HG03432 (cell line): Measurements from ENCODE around the gene LIME1.

ENCODE experiments used
- ATAC-seq: cut with Tn5 transposase; IDR thresholded peaks from one replicate; pipeline ENCODE4 v1.9.1; 2021; ENCODE audit warnings: mild to moderate bottlenecking, moderate library complexity; ENCODE audit not compliant: unreplicated experiment

The LIME1 gene

DNA sequence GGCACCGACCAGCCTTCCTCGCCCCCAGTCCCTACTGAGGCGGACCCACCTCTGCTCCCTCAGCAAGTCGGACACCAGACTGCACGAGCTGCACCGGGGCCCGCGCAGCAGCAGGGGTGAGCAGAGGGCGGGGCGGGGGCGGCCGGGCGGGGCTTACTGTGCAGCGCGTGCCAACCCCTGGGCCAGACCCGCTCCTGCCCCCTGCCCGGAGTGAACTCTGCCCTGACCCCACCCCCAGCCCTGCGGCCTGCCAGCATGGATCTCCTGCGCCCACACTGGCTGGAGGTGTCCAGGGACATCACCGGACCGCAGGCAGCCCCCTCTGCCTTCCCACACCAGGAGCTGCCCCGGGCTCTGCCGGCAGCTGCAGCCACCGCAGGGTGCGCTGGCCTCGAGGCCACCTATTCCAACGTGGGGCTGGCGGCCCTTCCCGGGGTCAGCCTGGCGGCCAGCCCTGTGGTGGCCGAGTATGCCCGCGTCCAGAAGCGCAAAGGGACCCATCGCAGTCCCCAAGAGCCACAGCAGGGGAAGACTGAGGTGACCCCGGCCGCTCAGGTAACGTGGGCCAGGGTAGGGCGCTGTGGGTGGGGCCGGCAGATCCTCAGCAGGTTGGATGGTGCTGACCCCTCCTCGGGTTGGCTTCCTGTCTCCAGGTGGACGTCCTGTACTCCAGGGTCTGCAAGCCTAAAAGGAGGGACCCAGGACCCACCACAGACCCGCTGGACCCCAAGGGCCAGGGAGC lies 1.7 kb downstream of the LIME1 start:
- ATAC-seq = no peak

DNA sequence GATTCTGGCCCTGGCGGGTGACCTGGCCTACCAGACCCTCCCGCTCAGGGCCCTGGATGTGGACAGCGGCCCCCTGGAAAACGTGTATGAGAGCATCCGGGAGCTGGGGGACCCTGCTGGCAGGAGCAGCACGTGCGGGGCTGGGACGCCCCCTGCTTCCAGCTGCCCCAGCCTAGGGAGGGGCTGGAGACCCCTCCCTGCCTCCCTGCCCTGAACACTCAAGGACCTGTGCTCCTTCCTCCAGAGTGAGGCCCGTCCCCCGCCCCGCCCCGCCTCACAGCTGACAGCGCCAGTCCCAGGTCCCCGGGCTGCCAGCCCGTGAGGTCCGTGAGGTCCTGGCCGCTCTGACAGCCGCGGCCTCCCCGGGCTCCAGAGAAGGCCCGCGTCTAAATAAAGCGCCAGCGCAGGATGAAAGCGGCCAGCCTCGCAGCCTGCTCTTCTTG lies 2.2 kb downstream of the LIME1 start:
- ATAC-seq = no peak

DNA sequence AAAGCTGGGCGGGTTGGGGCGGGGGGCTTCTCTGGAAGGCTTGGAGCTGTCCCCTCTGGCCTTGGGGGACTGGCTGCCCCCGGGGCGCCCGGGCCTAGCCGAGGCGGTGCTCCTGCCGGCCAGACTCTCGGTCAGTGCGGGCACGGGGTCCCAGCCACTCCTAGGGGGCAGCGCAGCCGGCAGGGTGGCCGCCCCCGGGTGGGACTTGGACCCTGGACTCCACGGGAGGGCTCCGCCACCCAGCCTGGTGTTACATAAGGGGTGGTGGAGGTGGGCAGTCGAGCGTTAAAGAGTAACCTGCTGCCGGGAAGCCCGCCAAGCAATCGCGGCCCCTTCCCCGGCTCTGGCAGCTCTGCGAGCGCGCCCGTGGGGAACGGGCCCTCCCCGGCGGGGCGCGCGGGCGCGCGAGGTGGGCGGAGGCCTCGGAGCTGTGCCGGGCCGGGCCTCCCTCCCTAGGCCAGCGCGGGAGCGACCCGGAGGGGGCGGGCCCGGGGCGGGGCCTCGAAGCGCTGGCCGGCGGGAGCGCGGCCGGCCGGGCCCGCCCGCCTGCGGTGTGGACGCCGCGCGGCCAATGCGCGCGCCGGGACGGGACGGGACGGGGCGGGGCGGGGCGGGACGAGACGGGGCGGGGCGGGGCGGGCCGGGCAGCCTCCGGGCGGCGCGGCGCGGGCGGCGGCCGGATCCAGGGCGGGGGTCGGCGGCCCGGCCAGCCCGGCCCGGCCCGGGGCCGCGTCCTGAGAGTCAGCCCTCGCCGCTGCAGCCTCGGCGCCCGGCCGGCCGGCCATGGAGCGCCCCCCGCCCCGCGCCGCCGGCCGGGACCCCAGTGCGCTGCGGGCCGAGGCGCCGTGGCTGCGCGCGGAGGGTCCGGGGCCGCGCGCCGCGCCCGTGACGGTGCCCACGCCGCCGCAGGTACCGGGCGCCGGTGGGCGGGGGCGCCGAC lies 2.9 kb downstream of the LIME1 start, which contains the start of gene SLC2A4RG:
Gene SLC2A4RG (plus strand): TSS at position 647 of the 940 bp plus-strand sequence. CDS start 137 bp downstream, at position 784.
- ATAC-seq = peak; percentile 53

DNA sequence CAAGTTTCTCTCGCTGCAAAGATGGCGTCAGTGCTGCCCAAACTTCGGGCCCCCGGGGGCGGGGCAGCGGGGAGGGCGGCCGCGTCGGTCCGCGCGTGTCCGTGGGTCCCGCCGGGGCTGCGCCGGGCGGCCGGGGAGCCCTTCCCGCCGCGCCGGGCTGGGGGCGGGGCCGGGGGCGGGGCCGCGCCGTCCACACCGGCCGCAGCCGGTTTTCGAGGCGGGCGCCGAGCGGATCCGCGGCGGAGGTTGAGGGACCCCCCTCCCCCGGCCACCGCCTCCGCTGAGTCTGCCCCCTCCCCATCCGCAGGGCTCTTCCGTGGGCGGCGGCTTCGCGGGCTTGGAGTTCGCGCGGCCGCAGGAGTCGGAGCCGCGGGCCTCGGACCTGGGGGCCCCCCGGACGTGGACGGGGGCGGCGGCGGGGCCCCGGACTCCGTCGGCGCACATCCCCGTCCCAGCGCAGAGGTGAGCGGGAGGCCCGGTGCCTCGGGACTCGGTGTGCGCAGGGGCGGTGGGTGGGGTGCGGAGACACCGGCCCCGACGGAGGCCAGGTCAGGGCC lies 3.7 kb downstream of the LIME1 start:
- ATAC-seq = peak; percentile 20

DNA sequence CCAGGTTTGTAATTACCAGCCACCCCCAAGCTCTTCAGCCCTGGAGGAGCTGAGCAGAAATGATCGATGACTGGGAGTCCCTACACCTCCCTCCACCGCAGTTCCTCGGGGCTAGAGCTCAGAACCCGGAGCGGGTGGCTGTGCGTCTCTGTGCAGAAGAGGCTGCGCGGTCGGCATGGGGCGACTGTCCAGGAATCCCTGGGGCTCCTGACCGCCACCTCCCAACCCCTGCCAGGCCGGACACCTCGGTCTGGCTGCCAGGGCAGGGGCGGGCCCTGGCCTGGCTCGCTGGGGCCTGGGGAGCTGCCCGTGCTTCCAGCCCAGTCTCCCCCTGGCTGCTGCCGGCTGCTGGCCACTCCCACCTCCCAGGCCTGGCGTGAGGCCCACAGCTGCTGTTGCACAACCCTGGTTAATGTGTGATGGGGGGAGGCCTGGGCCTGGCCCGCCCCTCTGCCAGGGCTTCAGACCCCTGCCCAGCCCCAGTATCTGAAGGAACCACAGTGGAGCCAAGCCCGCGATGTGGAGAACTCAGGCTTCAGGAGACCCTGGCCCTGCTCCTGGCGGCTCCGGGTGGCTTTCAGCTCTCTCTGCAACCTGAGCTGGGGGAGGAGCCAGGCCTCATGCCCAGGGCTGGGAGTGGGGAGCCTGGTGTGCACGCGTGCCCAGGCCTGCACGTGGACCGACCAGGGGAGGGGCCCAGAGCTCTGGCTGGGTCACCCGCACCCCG lies 4.3 kb downstream of the LIME1 start:
- no peak for ATAC-seq

DNA sequence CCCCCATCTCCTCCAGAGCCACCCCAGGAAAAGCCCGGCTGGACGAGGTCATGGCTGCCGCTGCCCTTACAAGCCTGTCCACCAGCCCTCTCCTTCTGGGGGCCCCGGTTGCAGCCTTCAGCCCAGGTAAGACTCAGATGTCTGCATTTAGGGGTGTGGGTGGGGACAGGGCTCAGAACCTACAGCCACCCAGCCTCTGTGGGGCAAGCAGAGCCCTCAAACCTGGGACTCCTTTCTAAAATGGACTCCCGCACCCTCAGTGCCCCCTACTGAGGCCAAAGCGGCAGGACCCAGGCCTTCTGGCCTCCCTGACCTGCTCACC lies 4.9 kb downstream of the LIME1 start:
- ATAC-seq = no peak

DNA sequence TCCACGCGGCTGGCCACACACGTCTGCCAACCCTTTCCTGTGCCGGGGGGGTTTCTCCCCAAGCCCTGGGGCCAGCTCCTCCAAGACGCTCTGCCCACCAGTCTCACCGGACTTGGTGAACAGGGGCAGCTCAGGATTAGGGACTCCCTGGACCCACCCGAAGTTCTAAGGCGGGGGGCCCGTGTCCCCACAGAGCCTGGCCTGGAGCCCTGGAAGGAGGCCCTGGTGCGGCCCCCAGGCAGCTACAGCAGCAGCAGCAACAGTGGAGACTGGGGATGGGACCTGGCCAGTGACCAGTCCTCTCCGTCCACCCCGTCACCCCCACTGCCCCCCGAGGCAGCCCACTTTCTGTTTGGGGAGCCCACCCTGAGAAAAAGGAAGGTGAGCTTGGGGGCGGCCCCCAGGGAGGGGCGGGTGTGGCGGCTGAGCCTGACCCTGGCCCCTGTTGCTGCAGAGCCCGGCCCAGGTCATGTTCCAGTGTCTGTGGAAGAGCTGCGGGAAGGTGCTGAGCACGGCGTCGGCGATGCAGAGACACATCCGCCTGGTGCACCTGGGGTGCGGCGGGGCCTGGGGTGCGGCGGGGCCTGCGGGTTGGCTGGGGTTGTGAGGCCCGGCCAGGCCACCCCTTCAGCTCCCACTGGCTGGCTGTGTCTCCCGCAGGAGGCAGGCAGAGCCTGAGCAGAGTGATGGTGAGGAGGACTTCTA lies 5.4 kb downstream of the LIME1 start:
- no peak for ATAC-seq

DNA sequence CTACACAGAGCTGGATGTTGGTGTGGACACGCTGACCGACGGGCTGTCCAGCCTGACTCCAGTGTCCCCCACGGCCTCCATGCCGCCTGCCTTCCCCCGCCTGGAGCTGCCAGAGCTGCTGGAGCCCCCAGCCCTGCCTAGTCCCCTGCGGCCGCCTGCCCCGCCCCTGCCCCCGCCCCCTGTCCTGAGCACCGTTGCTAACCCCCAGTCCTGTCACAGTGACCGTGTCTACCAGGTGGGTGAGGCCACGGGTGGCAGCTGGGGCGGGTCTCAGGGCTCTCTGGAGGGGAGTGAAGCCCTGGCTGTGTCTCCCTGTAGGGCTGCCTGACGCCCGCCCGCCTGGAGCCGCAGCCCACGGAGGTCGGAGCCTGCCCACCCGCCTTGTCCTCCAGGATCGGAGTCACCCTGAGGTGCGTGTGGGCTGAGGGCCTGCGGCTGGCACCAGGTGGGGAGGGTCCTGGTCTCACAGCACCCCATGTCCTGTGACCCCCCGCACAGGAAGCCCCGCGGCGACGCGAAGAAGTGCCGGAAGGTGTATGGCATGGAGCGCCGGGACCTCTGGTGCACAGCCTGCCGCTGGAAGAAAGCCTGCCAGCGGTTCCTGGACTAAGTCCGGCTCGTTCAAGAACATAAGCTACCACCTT lies 6.0 kb downstream of the LIME1 start:
- ATAC-seq = no peak

DNA sequence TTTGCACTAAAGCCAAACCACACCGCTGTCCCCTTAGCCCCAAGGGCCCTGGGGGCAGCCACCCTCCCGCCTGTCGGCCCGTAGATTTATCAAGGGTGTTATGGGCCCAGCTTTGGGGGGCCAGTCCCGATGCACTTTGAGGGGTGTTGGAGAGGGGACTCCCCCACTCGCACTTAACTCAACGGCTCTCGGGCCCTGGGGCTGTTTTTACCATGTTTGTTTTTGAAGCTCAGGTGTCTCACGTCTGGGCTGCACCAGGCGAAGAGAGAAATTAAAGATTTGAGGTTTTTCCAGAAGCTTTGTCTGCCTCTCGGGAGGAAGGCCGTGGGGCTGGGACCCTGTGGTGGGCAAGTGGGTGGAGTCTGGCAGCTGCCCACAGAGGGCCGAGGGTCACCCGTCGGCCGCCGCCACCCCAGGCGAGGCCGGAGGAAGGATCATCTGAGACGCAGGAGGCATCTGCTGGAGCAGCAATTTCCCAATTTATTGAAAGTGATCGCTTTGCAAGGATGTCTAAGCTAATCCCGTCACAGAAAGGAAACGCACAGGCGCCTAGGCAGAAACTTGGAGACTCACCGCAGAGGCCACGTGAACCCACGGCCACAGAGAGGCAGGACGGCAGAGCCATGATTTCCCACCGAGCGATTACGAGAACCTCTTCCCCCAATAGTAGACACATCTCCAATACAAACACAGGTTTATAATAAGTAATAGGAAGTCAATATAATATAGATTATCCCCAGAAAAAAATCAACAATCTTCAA lies 6.9 kb downstream of the LIME1 start:
- no peak for ATAC-seq

DNA sequence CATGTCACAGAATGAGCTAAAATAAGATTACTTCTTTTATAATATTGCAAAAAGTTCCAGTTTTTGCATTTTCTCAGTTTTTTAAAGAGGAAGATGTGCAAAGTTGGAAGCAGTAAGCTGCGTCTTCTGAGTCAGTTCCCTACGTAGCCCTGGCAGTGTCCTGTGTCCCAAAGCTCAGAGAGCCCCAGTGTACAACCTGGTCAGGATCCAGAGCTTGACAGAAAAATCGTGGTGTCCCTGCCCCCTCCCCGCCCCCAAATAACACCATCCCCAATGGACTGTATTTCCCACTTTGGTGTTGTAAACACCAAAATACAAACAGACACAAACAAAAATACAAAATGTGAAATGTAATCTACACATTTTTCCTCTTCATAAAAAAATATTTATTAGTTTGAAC lies 7.7 kb downstream of the LIME1 start:
- ATAC-seq = no peak

DNA sequence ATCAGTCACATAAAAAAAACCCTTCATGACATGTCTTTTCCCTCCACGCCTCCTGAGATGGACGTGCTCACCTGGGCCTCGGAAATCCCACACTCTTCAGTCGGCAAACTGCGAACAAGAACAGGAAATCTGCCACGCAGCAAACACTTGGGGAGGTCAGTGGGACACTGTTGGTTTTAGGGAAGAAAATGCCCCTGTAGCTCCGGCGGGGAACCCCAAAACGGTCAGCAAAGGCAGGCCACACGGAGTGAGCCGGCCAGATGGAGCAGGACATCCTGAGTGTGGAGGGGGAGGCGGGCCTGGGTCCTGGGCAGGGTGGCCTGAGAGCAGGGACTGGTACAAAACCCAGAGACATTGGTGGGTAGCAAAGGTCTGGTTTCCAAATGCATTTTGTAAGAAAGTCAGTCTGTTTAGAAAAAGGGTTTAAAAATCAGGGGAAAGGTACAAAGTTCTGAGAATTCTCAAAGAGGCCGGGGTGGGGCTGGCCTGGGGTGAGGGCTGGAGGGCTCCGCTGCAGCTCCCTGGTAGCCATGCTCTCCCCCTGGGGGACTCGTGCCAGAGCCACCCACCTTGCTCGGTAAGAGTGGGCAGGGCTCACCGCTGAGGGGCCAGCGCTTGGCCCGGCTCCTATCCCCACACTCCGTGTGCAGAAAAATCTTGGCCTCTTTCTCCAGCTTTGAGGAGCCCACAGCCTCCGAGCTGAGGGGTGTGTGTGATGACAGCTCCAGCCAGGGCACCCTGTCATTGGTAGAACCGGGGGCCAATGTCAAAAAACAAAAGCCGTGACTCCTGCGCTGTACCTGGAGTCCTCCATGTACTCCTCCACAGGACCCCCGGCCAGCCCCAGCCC lies 8.3 kb downstream of the LIME1 start:
- no peak for ATAC-seq

DNA sequence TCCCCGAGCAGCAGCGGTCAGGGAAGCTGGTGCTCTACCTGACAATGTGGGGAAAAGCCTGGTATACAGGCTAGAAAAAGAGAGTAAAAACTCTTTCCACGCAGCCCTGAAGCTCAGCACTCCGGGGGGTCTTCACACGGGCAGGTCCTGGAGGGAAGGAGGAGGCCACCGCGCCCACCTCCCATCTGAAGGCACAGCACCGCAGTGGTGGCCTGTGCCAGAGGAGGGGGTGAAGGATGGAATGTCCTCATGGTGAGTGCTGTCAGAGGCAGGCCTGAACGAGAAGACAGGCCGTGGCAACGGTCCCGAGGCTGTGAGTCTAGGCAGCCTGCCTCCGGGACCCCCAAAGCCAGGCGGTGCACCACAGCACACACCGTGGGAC lies 9.0 kb downstream of the LIME1 start:
- ATAC-seq = no peak

DNA sequence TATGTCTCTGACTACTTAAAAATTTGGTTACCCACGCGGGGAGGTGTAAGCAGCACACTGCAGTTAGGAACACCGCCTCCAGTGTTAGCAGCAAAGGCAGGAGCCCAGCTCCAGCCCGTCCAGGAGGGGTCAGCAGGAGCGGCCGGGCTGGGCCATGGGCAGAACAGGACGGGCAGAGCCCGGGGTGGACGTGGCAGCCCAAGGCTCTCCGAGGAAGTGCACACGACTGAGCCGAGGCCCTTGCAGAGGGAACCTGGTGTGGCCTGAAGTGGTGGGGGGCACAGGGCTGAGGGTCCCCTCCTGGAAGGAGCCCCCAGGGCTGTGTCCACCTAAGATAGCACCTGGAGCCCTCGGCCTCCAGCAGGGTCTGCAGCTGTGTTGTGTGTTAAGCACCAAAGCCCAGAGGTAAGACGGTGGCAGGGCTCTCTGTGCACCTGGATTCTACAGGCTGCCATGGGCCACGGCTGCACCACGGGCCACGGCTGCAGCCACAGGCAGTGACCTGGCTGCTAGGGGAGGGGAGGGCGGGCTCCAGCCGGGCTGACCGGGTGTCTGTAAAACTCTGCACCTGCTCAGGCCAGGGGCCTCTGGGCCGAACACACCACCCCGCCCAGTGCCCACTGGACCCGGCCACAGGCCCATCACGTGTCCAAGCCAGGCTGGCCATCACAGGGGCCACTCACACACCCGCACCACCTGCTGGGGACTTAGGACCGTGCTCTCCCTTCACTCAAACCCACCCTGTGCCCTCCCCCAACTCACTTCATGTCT lies 9.7 kb downstream of the LIME1 start:
- ATAC-seq = no peak

DNA sequence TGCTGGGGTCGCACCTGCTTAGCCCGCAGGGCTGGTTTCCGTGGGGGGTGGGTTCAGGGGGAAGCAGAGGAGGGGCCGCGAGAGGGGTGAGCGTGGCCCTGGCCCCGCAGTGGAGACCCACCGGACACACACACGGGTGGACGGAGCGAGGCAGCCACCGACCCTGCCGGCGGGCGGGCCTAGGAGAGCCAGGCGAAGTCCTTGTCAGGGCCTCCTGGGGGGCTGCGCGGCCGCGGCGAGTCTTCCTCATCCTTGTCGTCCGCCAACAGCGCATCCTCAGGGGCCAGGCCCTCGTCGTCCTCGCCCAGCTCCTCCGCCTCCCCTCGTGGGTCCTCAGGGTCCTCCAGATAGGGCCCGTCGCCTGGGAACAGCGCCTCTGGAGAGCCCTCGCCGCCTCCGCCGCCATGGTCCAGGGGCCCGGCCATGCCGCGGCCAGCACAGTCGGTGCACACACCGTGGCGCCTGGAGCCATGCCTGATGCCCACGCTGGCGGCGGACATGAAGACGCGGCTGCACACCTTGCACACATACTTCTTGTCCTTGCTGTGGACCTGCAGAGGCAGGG lies 10.4 kb downstream of the LIME1 start:
- ATAC-seq = no peak

DNA sequence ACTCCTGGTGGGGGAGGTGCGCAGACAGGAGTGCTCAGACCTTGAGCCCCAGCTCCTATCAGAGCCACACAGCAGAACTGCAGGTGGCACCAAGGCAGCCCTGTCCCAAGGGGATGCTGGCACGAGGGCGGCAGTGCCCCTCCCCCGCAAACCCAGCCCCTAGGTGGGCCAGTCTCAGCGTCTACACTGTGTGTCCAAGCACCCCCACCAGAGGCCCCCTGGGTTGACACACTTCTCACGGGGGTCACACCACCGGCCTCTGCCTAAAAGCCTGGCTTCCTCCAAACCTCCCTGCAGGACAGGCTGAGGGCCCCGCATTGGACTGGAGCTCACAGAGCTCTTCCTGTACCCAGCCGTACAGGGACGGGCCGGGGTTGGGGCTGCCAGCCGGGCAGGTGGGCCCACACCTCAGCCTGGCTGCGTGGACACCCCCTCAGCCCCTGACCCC lies 11.2 kb downstream of the LIME1 start:
- no peak for ATAC-seq

DNA sequence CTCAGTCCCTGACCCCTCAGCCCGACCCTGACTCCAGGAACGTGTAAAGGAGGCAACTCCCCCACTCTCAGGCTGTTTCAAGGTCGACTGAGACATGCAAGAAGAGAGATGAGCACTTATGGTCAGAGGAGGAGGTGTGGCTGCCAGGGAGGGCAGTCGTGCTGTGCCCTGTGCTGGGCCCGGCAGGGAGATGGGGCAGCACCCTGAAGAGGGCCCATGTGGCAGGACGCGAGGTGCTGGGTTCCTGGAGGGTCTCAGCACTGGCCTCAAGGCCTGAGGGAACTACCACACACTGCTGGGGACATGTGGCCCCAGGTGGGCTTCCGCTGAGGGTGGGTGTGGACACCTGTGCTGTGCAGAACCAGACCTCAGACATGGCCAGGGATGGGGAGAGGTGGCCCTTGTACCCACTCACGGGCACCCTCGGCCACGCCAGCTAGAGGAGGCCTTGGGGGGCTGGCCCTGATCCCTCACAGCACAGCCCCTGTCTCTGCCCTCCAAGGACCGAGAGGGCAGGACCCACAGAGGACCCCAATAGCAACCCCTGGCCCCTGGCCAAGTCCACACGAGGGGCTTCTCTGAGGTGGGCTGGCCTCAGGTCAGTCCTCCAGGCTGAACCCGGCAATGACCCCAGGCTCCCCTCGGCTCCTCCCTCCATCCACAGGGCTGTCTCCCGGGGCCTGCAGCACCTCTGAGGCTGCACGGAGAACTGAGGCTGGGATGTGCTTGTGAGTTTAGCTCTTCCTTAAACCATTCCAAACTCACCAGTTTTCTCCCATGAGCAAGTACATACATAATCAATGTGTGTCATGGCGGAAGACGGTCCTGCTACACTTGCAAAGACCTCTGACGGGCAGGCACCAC lies 11.8 kb downstream of the LIME1 start:
- no peak for ATAC-seq
